ENCODE results near the gene GAREM1.
"Not testable (repeated sequence)": the region's sequence is repeated elsewhere in the genome, so short reads cannot be mapped to it uniquely, and the experiment has no call there.

GAREM1 gene

DNA sequence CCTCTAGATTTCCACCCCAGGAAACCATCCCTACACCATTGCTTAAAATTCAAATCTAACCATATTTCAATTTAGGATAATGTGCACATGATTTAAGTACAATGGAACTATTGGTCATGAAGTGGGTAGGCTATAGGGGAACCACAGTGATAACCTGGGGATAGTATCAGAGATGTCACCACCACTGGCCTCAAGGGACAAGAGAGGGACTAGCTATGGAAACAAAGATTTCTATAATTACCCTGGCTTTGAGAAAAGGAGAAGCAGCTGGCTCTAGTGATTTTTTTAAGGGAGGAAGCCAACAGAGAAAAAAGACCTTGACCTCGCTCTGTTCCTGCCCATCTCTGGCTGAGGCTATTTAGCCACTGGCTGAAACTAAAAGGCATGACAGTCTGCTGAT is 148.9 kb downstream of the GAREM1 start:
- no peak for DNase-seq

DNA sequence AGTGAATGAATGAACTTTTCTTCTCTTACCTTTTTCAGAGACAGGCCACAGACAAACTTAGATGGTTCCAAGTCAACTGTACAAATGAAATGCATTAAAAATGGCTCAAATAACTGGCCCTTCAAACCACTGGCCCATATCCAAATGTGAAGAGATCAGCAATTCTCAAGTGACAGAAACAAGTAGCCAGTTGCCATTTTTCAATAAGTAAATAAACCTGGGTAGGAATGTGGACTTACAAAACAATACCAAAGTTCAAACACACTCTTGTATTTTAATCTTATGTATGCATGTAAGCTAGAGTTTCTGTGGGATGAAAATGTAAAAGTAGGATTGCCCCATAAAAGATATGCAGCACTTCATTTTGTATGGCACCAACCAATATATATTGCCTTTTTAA is 151.6 kb downstream of the GAREM1 start:
- no peak for DNase-seq

DNA sequence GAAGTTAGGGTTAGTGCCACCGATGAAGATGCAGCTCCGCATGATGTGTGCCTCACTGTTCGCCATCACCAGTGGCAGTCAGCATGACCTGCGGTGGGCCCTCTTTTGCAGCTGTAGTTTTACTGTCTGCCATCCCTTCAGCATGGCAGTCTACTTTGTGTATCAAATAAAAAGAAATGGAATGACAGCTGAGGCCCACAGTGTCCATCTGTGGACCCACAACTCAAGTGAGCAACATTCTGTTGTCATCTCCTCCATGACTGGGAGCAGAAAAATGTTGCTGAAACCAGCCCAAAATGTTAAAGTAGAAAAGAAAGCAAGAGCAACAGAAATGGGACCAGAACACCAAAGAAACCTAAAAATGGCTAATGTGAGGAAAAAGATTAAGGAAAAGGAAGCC is 152.1 kb downstream of the GAREM1 start:
- DNase-seq, result no peak

DNA sequence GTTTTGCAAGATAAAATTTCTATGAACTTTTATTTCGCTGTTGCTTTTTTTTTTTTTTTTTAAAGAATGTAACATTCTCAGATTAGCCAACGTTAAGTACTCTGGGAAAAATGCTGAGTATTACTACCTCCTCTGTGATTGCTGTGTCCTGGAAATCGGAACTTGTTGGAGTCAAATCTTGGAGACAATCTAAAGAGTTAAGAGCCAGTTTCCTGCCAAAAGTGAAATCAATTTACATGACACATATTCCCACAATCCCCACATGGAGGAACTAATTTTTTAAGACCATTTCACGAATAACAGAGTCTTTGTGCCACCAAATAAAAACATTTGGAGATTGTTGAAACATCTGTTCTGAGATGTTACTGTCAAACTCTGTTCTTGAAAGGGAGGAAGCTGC is 153.0 kb downstream of the GAREM1 start:
- DNase-seq, result no peak

DNA sequence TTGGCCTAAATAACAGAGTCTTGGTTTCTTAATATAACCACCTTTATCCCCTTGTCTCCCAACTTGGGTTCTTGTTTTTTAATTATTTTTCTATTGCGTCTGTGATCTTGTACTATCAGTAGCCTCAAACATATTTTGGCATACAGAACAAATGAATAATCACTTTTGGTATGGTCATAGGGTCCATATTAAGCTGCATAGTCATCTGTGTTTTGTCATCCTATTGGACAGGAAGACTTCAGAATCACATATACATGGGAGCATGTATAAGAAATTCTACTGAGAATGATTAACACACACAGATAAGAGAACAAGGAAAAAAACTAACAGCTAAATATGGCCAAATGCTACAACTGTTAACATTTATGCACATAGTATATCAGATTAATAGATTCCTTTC is 154.8 kb downstream of the GAREM1 start:
- DNase-seq, result no peak

DNA sequence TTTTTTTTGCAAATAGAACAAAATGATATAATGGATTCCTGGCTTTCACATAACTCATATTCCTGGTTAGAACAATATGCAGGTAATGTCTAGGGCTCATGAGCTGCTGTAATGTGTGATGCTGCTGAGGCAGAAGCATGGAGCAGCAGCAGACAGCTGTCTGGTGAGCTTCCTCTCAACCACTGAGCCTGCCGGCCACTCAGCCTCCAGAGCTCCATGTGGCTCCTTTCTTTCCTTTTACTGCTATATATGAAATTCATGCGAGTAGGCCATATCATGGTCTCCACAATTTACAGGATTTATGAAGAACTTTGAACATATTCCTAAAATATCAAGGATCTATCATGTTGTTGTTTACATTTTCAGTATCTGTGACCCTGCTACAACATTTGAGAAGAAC is 159.9 kb downstream of the GAREM1 start:
- no peak for DNase-seq

DNA sequence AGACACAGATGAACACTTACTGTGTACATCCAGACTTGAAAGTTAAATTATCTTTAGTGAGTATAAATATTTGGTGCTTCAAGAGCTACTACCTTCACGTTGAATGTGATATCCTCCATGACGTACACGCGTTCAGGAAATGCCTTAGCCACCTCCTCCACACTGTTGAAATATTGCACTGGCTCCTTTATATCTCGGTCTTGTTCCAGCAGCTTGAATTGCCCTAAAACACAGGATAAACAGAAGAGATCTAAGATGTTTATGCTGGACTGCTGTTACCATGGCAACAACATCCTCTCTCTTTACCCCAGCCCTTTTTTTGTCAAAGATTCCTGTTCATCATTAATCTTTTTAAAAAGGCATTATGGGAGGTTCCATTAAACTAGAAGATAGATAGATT is 160.6 kb downstream of the GAREM1 start:
- no peak for DNase-seq

DNA sequence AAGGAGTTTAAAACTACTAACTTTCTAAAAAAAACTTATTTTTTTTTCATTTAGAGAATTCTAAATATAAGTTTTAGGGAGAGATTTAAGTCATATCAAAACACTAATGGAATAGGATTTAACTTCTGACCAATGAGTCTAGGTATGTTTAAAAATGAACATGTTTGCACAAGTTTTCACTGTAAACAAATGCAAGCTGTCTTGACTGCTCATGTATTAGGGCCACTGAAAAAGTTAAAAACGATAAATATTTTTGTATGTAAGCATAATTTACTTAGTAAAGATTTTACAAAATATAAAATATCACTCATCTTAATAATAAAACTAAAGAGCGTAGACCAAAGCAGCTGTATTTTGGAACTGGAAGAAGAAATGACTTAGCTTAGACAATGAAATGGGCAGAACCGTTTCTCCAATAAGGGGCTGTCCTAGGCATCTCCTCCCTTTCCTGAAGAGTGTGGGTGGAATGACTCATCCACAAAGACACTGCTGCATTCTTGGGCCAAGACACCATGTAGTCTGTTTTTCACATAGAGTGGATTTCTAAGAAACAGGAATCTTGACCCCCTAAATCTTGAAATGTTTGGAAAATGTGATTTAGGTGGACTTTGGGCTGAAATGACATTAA is 162.1 kb downstream of the GAREM1 start:
- DNase-seq, result no peak

DNA sequence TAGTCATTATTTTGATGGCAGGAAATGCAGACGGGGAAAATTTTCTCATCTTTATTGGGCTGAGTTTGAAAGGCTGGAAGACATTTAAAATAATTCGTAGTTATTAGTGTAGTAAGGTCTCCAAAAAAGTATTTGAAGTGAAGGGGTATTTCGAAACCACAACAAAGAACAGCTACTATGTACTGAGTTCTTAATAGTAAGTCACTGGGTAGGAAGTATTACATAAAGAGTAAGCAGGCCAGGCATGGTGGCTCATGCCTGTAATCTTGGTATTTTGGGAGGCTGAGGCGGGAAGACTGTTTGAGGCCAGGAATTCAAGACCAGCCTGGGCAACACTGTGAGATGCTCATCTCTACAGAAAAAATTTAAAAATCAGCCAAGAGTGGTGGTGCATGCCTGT is 167.3 kb downstream of the GAREM1 start:
- no peak for DNase-seq

DNA sequence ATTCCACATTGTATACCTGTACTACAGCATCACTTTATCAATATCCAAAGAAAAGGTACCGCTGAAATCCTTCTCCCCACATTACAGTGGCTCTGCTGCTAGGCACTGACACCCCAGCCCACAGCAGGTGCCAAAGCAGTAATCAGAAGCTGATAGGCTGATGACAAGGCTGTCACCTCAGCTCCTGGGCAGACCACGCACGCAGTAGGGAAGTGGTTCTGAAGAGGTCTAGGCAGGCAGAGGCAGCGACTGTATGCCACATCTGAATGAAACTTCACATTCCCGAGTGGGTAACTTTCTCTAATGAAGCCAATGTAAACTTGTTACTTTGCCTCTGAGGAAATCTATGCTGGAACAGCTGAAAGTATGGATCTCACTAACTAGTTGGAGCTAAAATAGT is 167.9 kb downstream of the GAREM1 start:
- DNase-seq, result no peak

DNA sequence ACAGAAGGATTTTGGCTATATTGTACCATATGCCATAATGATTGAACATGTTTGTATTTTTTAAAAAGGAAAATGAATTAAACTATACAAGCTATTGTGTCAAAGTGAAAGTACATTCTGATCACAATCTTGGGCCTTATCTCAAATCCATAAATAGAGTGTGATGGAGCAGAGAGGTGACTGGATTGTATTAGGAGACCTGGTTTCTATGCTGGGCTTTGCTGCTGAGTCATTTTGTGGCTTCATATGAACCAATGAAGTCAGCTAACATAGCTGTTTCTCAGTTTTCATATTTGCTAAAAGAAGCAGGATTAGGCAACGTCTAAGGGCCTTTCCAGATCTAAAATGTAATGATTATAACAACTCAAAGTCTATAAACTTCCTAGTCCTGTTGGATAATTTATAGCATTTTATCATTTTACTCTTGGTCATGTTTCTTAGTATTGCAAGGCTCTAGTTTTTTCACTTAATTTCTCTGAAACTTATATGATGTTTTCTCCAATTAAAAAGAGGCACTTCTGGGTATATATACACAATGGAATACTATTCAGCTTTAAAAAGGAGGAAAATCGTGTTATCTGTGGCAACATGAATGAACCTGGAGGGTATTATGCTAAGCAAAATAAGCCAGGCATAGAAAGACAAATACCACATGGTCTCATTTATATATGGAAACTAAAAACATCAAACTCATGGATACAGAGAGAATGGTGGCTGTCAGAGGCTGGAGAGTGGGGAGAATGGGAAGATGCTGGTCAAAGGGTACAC is 168.5 kb downstream of the GAREM1 start:
- no peak for DNase-seq

DNA sequence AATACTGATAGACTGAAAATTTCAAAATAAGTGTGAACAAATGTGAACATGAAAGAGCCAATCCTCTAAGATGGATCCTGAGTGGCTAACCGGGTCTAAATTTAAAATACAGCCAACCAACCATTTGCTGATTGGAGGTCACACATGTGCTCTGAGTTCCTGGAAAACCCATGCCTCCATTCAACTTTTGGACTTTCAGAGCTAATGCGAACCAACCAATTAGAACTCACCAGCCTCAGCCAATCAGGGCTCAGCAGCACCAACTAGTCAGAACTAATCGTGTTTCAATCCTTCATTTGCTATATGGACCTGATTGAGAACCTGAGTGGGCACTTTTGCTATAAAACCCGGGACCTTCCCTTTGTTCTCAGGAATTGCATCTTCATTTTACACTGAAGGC is 169.3 kb downstream of the GAREM1 start:
- no peak for DNase-seq

DNA sequence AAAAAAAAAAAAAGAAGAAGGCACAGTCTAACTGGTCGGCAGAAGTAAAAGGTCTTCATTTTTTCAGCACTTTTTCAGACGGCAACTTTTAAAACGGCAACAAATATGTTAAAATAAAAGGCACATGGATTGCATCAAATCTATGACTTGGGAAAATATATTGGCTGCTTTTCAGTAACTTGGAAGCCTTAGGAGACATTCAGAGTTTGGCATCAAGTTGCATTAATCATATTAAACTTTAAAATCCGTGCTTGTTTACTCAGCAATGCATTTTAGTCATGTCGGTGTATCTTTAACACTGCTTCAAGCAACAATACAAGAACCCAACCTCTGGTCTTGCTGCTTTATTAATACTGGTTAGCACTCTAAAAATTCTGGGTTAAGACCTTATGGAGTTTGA is 169.8 kb downstream of the GAREM1 start:
- DNase-seq, result no peak

DNA sequence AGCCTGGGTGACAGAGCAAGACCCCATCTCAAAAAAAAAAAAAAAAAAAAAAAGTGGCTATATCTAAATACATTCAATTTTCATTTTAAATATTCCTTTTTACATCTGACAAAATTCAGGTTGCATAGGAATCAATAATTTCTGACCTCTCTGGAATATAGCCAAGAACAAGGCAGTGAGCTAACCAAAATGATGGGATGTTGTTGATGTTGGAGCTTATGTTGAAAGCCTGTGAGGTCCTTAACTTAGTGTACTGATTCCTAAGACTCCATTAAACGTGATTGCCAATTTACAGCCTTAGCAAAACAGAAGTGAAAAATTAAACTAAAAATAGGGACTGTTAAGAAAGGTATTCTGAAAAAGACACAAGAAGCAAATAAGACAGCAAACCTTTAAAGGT is 171.2 kb downstream of the GAREM1 start:
- no peak for DNase-seq

DNA sequence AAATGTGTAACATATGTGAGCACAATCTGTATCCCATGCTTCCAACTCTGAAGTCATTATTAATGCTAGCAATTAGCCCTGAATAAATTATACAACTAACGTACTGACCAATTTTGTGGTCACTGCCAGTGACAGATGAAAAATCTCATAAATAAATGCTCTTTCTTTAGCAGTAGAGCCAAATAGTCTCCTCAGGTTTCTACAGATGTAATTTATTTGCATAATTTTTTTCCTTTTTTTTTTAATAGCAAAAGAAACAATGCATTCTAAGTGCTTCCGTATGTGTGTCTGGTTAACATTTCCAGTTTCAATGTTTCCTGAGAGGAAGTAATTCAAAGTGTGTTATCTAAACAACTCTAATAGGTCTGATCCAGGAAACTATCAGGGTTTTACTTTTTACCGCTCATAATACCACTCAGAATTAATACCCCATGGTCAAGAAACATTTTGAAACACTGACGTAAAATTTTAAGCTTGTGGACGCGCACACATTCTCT is 172.5 kb downstream of the GAREM1 start:
- no peak for DNase-seq

DNA sequence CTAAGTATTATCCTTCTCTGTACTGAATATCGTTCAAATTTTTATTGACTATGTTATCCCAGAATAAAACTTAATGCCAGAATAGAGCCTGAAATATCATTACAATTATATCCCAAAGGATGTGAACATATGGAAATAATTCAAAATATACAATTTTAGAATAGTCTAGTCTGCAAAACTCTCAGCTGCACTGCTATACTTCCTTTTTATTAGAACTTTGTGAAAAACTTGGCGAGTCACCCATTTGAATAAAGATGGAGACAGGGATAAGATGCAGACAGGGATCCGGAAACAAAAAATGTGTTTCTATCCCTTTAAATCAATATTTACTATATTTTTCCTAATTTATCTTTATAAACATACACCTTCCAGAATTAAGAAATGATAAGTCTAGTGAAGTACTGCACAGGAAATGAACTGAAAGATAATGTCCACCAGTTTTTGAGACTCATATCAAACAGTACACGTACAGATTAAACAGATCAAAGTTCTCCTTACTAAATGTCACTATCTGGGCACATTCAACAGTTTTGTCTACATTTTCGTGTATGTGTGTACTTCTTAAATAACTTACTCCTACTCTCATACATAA is 173.0 kb downstream of the GAREM1 start:
- DNase-seq, result no peak

DNA sequence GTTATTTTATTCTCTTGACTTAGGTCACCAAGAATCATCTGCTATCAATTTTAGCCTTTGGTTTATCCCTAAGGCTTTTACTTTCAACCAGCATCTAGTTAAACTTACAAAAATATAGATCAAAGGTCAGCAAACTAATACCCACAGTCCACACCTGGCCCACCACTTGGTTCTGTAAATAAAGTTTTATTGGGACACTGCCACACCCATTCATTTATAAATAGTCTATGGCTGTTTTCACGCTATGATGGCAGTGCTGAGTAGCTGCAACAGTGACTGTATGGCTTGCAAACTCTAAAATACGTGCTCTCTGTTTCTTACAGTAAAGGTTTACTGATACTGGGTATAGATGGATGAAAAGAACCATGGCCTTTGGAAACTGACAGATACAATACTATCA is 173.8 kb downstream of the GAREM1 start:
- DNase-seq, result no peak

DNA sequence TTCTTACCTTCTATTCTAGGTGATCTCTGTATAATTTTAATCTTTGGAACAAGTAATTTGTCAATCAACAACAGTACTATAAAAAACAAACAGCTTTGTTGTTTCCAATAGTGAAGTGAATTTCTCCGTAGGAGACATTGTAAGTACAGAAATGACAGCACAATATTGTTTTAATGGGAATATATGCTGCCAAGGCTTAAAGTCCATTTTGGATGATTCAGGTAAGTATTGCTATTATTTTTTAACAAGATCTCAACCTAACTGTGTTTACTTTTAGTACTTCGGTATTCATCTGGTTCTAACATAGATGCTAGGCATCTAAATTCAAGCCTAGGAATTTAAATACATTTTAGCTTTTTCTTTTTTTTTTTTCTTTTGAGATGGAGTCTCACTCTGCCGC is 175.1 kb downstream of the GAREM1 start:
- DNase-seq, result no peak

DNA sequence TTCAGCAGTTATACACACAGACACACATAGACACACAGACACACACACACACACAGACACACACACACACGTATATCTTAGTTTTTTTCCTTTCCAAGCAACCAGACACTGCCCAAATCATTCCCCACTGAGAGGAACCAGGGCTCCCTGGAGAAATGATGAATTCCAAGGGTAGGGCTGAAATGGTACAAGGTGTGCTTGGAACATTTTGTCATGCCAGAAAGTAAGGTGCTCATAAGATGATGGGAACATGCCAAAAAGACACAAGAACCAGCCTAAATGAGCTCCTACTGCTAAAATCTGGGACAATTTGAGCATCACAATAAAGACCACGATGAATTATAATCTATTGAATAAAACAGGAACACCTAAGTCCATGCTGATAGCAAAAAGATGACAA is 177.6 kb downstream of the GAREM1 start:
- DNase-seq, result no peak

DNA sequence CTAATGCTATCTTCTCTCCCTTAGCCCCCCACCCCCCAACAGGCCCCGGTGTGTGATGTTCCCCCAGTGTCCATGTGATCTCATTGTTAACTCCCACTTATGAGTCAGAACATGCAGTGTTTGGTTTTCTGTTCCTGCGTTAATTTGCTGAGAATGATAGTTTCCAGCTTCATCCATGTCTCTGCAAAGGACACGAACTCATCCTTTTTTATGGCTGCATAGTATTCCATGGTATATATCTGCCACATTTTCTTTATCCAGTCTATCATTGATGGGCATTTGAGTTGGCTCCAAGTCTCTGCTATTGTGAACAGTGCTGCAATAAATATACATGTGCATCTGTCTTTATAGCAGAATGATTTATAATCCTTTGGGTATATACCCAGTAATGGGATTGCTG is 179.1 kb downstream of the GAREM1 start:
- not testable (repeated sequence) for DNase-seq

DNA sequence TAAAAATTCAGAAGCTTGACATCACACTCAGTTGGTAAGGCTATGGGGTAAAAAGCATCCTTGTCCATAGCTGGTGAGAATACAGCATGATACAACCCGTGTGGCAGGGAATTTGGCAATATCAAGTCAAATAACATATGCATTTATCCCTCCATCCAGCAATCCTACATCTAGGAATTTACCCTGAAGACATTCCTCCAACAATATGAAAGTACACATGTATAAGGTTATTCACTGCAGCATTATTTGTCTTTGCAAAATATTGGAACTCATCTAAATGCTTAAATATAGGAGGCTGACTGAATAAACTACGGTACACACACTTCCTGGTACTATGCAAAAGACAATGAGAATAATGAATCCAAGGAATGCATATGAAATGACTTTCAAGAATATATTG is 179.9 kb downstream of the GAREM1 start:
- no peak for DNase-seq

DNA sequence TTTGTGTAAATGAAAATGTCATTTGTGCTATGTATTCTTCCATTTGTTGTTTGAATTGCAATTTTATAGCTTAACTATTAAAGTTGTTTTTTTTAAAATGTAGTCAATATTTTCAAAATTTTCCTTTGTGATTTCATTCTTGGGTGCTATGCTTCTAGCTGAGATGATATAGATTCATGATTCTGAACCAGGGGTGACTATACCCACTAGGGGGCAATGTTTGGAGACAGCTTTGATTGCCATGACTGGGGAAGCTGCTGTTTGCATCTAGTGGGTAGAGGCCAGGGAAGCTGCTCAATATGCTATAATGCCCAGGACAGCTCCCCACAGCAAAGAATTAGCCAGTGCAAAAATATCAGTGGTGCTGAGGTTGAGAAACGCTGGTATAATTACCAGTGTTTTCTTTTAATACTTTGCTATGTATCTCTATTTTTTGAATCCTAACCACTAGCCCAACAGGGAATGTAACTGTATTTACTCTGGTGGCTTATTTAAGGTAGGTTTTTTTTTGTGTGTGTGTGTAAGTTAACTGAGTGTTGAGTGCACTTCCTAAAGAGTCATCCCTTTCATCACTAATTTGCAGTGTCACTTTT is 181.1 kb downstream of the GAREM1 start:
- no peak for DNase-seq

DNA sequence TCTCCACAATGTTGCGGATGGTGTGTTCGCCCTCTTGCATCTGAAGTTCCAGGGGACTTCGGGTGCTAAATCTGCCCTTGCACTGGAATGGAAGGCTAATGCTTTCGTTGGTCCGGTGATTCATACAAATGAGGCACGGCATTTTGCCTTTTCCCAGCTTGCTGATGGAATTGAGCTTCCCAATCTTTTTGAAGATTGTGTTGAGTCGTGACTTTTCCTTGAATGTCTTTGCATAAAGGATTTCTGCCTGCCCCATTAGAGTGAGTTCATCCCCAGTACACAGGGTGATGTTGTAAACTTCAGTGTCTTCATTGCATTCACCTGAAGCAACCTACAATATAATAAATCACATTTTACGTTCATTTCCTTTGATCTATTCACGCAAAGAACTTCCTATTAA is 182.8 kb downstream of the GAREM1 start:
- no peak for DNase-seq

DNA sequence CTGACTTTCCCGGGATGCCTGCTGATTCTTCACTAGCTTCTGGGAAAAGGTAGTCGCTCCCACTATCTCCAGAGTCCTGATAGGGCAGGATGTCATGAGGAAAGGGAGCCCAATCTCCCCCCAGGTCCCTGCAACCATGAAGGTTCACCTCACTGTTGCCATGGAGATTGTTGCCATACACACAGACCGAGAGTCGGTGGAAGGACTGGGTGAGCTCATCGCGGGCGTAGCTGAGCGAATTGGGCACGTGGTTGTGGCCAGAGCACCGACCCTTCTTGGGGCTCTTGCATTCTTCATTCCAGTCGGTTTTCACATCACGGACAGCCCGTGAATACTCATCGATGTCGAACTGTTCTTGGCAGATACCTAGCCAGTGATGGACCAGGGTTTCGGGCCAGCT is 183.4 kb downstream of the GAREM1 start:
- no peak for DNase-seq
